Neural crest cell (in vitro differentiated cells): ENCODE results near the gene PLXNB2. TPM values are rescaled to one million over a fixed set of nuclear protein-coding genes. Genes with fewer than 3 reads are reported as not detected.

ENCODE experiments used
- DNase-seq: peaks from one replicate; pipeline ENCODE4 v3.0.0; 2021; ENCODE audit warnings: low read depth, mixed read lengths, low spot score
- H3K27ac Mint-ChIP-seq: one replicate; pipeline ENCODE4 v1.8.0; 2021; ENCODE audit warnings: mild to moderate bottlenecking, mixed read lengths; ENCODE audit not compliant: unreplicated experiment
- H3K27me3 Mint-ChIP-seq: 2 replicates; pipeline ENCODE4 v1.8.0; 2021; ENCODE audit warnings: low read depth, mild to moderate bottlenecking, mixed read lengths
- H3K36me3 Mint-ChIP-seq: 2 replicates; pipeline ENCODE4 v1.8.0; 2021; ENCODE audit warnings: low read depth, mild to moderate bottlenecking, mixed read lengths
- H3K4me1 Mint-ChIP-seq: 2 replicates; pipeline ENCODE4 v1.8.0; 2021; ENCODE audit warnings: mixed read lengths
- H3K4me3 Mint-ChIP-seq: one replicate; pipeline ENCODE4 v1.8.0; 2021; ENCODE audit warnings: mild to moderate bottlenecking, mixed read lengths
- H3K9me3 Mint-ChIP-seq: 2 replicates; pipeline ENCODE4 v1.8.0; 2021; ENCODE audit warnings: mixed read lengths
- total RNA-seq: library from RNA; stranded (reverse); gene quantifications from 2 replicates; pipeline ENCODE4 v1.2.1, GENCODE V29; 2021
- TF ChIP-seq, protein P1 (sequence below): fragments of 200-600 bp; sonication (generic); conservative IDR thresholded peaks from 2 replicates; pipeline ENCODE4 v1.5.0; 2021; ENCODE audit warnings: antibody characterized with exemption, mild to moderate bottlenecking

Gene PLXNB2
- total RNA-seq, 1 donor from 2014 or later, result 130 TPM

GRCh38 chr22:50280708-50281383 is 26.6 kb downstream of the PLXNB2 start:
- H3K36me3 Mint-ChIP-seq, result peaks cover 3% of the 10 kb centered on the region

DNA sequence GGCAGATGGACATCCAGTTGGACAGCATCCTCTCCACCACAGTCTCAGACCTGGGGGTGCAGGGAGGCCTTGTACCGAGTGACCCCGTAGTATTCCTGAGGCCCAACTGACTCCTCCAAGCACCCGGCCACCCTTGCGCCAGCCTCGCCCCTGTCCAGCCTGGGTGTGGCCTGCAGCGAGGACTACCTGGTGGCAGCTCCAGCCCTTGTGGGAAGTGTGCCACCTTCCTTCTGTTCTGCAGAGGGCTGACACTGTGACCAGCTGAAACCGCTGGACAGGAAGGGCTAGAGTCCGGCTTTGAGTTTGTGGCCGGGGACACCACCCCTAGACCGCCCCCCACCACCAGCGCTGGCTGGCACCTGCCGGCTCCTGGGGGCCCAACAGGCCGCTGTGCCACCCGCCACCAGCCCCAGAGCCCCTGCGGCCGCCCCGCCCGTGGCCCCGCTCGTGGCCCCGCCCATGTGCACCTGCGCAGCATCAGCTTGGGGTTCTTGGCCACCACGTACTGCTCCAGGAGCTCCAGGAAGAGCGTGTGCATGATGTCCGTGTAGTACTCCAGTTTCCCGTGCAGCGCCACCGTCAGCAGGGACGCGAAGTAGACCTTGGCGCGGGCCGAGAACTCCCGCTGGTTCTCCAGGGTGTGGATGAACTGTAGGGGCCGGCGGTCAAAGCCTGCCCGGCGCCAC is 27.3 kb downstream of the PLXNB2 start:
- Mint-ChIP-seq H3K9me3 (no peaks in the 10 kb centered on the region), H3K36me3 (peaks cover 3% of the 10 kb centered on the region), H3K4me3 (no peak overlapping the region), H3K4me1 (no peaks in the 10 kb centered on the region), H3K27me3 (no peaks in the 10 kb centered on the region), H3K27ac (no peak overlapping the region)
- TF ChIP-seq, protein P1, sequence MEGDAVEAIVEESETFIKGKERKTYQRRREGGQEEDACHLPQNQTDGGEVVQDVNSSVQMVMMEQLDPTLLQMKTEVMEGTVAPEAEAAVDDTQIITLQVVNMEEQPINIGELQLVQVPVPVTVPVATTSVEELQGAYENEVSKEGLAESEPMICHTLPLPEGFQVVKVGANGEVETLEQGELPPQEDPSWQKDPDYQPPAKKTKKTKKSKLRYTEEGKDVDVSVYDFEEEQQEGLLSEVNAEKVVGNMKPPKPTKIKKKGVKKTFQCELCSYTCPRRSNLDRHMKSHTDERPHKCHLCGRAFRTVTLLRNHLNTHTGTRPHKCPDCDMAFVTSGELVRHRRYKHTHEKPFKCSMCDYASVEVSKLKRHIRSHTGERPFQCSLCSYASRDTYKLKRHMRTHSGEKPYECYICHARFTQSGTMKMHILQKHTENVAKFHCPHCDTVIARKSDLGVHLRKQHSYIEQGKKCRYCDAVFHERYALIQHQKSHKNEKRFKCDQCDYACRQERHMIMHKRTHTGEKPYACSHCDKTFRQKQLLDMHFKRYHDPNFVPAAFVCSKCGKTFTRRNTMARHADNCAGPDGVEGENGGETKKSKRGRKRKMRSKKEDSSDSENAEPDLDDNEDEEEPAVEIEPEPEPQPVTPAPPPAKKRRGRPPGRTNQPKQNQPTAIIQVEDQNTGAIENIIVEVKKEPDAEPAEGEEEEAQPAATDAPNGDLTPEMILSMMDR, result no peak
- no peak for DNase-seq

More at GRCh38 chr22:50280708-50281383, 26.6 kb downstream of the PLXNB2 start:
- Mint-ChIP-seq H3K27me3 (no peaks in the 10 kb centered on the region), H3K9me3 (no peaks in the 10 kb centered on the region), H3K27ac (no peak overlapping the region), H3K4me3 (no peak overlapping the region), H3K4me1 (no peaks in the 10 kb centered on the region)
- DNase-seq, result no peak
- TF ChIP-seq, protein P1, result no peak

DNA sequence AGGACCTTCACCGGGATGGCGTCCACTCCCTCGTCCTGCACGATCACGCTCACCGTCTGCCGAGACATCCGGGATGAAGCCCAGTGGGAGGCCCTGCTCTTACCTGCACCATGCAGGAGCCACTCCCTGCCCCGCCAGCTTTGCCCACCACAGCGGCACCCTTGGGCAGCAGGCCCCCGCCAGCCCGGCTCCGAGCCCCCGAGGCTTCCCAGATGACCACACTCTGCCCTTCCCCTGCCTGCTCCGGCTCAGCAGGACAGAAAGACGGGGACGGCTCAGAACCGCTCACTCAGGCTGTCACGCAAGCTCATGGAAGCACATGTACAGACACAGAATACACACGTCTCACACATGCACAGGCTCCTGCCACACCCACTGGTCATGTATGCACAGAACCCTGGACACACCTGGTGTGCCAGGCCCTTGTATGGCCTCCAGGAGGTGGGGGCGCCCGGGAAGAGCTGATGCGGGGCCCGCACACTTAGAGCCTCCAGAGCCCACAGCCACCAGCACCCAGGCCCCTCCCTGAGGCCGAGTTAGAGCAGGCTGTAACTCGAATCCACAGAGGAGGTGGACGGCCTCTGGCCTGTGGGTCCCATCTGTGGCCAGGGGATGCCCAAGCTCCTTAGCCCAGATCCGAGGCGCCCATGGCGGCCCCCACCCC is 28.4 kb downstream of the PLXNB2 start:
- H3K4me3 Mint-ChIP-seq, result no peak overlapping the region
- no peaks in the 10 kb centered on the region for H3K9me3 Mint-ChIP-seq
- DNase-seq, result no peak
- peaks cover under 1% of the 10 kb centered on the region for H3K27me3 Mint-ChIP-seq
- TF ChIP-seq, protein P1, result no peak
- no peak overlapping the region for H3K27ac Mint-ChIP-seq
- peaks cover 2% of the 10 kb centered on the region for H3K4me1 Mint-ChIP-seq
- peaks cover 4% of the 10 kb centered on the region for H3K36me3 Mint-ChIP-seq

DNA sequence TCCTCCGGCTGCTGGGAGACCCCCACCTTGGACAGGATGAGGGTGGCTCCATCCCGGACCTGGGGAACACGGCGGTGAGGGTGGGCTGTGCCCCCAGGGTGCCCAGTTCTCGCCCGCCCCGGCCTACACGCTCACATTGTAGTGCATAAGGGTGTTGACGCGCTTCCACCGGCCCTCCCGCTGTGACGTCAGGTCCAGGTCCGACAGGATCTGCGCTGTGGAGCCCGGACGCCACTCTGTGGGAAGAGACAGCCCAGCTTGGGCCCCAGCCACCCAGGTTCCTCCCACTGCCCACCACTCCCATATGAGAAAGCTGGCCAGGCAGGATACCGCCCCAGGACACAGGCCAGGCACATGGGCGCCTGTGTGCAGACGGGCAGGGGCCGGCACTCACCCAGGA is 29.0 kb downstream of the PLXNB2 start:
- H3K36me3 Mint-ChIP-seq, result peaks cover 8% of the 10 kb centered on the region
- no peak overlapping the region for H3K4me3 Mint-ChIP-seq
- no peaks in the 10 kb centered on the region for H3K9me3 Mint-ChIP-seq
- H3K4me1 Mint-ChIP-seq, result peaks cover 8% of the 10 kb centered on the region
- DNase-seq, result no peak
- H3K27ac Mint-ChIP-seq, result no peak overlapping the region
- H3K27me3 Mint-ChIP-seq, result peaks cover 5% of the 10 kb centered on the region
- TF ChIP-seq, protein P1, result no peak

DNA sequence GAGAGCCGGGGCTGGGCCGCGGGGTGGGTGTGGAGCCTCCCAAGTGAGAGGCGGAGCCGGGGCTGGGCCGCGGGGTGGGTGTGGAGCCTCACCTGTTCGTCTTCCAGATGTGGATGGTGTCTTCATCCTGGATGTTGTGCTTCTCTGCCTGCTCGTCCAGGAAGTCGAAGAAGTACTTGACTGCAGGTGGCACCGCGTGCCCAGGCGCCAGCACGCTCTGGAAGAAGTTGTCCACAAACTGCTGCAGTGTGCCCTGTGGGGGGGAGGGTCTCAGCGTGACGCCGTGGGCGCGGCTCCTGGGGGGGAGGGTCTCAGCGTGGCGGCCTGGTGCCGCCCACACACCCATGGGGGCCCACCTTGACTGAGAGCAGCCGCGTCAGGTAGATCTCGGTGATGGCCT is 29.7 kb downstream of the PLXNB2 start:
- Mint-ChIP-seq H3K36me3 (peaks cover 8% of the 10 kb centered on the region), H3K27ac (no peak overlapping the region), H3K27me3 (peaks cover 6% of the 10 kb centered on the region)

More for the DNA sequence above, 29.7 kb downstream of the PLXNB2 start:
- Mint-ChIP-seq H3K4me3 (no peak overlapping the region), H3K4me1 (peaks cover 8% of the 10 kb centered on the region), H3K9me3 (no peaks in the 10 kb centered on the region)
- no peak for DNase-seq
- TF ChIP-seq, protein P1, result no peak
